ENCODE results near the gene HINT3.
"Not testable (repeated sequence)": the region's sequence is repeated elsewhere in the genome, so short reads cannot be mapped to it uniquely, and the experiment has no call there.

Gene HINT3

GRCh38 chr6:125926711-125927110 is 29.9 kb upstream of the HINT3 start:
- TF ChIP-seq CTCF (IDR thresholded peaks at IDR 0.05; ENCODE audit: low read depth, low read length), result no peak
- DNase-seq (ENCODE audit: low read depth, low spot score), result no peak
- no peak overlapping the region for H3K4me3 ChIP-seq (ENCODE audit: low read depth, low read length)
- in situ Hi-C loops (cut with HindIII; ENCODE audit: low sequenced_read_pairs), result no loop called here

GRCh38 chr6:125927761-125928160 is 28.8 kb upstream of the HINT3 start:
- TF ChIP-seq CTCF (IDR thresholded peaks at IDR 0.05; ENCODE audit: low read depth, low read length), result no peak
- in situ Hi-C loops (cut with HindIII; ENCODE audit: low sequenced_read_pairs), result no loop called here
- no peak for DNase-seq (ENCODE audit: low read depth, low spot score)
- no peak overlapping the region for H3K4me3 ChIP-seq (ENCODE audit: low read depth, low read length)

- DNase-seq (ENCODE audit: low read depth, low spot score), result no peak
- in situ Hi-C loops (cut with HindIII; ENCODE audit: low sequenced_read_pairs), result no loop called here
- no peak overlapping the region for H3K4me3 ChIP-seq (ENCODE audit: low read depth, low read length)
Observed at GRCh38 chr6:125930765-125931418, 25.7 kb upstream of the HINT3 start.

GRCh38 chr6:125931733-125932450 is 24.7 kb upstream of the HINT3 start:
- H3K4me3 ChIP-seq (ENCODE audit: low read depth, low read length), result no peak overlapping the region
- TF ChIP-seq CTCF (IDR thresholded peaks at IDR 0.05; ENCODE audit: low read depth, low read length), result no peak
- no peak for DNase-seq (ENCODE audit: low read depth, low spot score)
- in situ Hi-C loops (cut with HindIII; ENCODE audit: low sequenced_read_pairs), result no loop called here

More at GRCh38 chr6:125930765-125931418, 25.7 kb upstream of the HINT3 start:
- no peak for TF ChIP-seq CTCF (IDR thresholded peaks at IDR 0.05; ENCODE audit: low read depth, low read length)

GRCh38 chr6:125932451-125932795 is 24.1 kb upstream of the HINT3 start:
- DNase-seq (ENCODE audit: low read depth, low spot score), result no peak
- no peak overlapping the region for H3K4me3 ChIP-seq (ENCODE audit: low read depth, low read length)
- in situ Hi-C loops (cut with HindIII; ENCODE audit: low sequenced_read_pairs), result no loop called here
- TF ChIP-seq CTCF (IDR thresholded peaks at IDR 0.05; ENCODE audit: low read depth, low read length), result no peak

- H3K4me3 ChIP-seq (ENCODE audit: low read depth, low read length); DNase-seq (ENCODE audit: low read depth, low spot score); in situ Hi-C loops (cut with HindIII; ENCODE audit: low sequenced_read_pairs): not testable (repeated sequence)
Observed at GRCh38 chr6:125935520-125935919, 21.1 kb upstream of the HINT3 start.

- in situ Hi-C loops (cut with HindIII; ENCODE audit: low sequenced_read_pairs), result no loop called here
- H3K4me3 ChIP-seq (ENCODE audit: low read depth, low read length), result no peak overlapping the region
- no peak for DNase-seq (ENCODE audit: low read depth, low spot score)
- TF ChIP-seq CTCF (IDR thresholded peaks at IDR 0.05; ENCODE audit: low read depth, low read length), result no peak
Observed at GRCh38 chr6:125939026-125939425, 17.5 kb upstream of the HINT3 start.
